ENCODE data around the gene RBM4B.

The RBM4B gene

DNA sequence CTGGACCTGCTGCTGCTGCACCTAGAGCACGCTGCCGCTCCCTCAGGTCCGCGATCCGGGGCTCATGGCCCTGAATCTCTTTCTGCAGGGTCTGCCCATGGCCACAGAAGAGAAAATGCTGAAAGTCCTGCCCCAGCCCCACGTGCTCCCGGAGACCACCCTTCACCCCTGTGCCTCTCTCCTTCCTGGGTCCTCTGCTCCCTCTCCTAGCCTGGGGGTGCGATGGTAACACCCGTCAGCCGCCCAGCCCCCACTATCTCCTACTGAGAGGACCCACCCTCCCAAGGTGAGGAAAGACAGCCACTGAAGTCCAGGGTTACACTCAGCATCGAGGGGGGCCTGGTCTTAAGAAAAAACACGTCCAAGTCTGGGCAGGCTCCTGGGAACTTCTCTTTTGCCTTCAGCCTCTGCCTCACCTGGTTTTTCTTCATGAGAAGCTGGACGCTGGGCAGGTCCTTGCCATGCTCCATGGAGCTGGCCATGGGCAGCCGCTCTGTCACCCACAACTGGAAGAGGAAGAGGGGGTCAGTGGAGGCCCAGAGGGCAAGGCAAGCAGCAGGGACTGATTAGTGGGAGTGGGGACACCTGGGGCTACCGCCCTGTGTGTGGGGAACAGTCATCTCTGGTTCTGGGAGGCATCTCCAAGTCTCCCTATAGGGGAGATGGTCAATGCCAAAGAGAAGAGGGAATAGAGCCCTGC, 15.8 kb upstream of the RBM4B start:
- Histone ChIP-seq H3K9ac (ENCODE audit: low read depth, low read length) (no peak overlapping the region), H3K4me1 (ENCODE audit: control insufficient read depth, insufficient read depth, low read length) (no peaks in the 10 kb centered on the region), H3K36me3 (ENCODE audit: control insufficient read depth, insufficient read depth, low read length) (peaks cover 87% of the 10 kb centered on the region), H3K9me3 (ENCODE audit: control insufficient read depth, insufficient read depth, low read length) (no peaks in the 10 kb centered on the region), H3K27me3 (ENCODE audit: control insufficient read depth, insufficient read depth, low read length) (no peaks in the 10 kb centered on the region), H3K27ac (ENCODE audit: low read depth, low read length) (no peak overlapping the region), H3K4me3 (ENCODE audit: low read depth, low read length) (no peak overlapping the region)

DNA sequence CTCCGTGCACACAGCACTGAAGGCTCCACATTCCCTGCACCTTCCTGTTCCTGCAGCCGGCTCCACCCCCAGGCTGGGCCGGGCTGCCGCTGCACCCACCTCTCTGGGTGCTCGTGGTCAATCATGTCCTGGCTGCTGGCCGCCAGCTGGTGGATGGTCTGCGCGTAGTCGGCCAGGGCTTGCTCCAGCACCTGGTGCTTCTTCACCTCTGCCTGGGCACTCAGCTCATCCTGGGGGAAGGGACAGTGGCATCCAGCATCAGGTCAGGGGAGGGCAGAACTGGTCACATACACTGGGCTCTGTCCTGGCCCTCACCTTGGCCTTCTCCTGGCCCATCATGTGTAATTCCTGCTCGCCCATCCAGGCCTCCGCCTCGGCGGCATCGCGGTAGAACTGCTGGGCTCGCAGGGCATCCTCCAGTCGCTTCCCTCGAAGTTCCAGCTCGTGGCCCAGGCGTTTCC, 15.2 kb upstream of the RBM4B start:
- no peak overlapping the region for H3K4me3 ChIP-seq (ENCODE audit: low read depth, low read length)

DNA sequence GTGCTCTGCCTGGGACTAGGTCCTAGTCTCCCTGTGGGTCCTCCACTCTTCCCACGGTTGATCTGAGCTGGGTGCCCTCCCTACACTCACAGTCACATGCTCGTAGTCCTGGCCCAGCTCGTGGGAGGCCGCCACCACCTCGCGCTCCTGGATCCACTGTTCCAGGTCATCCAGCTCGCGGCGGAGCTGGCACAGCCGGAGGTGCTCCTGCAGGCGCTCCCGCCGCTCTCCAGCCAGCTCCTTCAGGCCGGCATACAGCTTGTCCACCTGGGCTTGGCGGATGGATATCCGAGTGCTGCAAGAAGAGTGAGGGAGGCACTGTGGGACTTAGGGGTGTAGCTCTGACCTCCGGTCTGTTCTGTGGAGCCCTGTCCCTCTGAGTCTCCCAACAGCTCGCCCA, 14.8 kb upstream of the RBM4B start:
- Histone ChIP-seq H3K9me3 (ENCODE audit: control insufficient read depth, insufficient read depth, low read length) (no peaks in the 10 kb centered on the region), H3K9ac (ENCODE audit: low read depth, low read length) (no peak overlapping the region), H3K27me3 (ENCODE audit: control insufficient read depth, insufficient read depth, low read length) (no peaks in the 10 kb centered on the region), H3K36me3 (ENCODE audit: control insufficient read depth, insufficient read depth, low read length) (peaks cover 87% of the 10 kb centered on the region), H3K4me3 (ENCODE audit: low read depth, low read length) (no peak overlapping the region), H3K4me1 (ENCODE audit: control insufficient read depth, insufficient read depth, low read length) (no peaks in the 10 kb centered on the region), H3K27ac (ENCODE audit: low read depth, low read length) (no peak overlapping the region)

More for the DNA sequence above, 15.2 kb upstream of the RBM4B start:
- no peaks in the 10 kb centered on the region for H3K27me3 ChIP-seq (ENCODE audit: control insufficient read depth, insufficient read depth, low read length)
- H3K4me1 ChIP-seq (ENCODE audit: control insufficient read depth, insufficient read depth, low read length), result no peaks in the 10 kb centered on the region
- no peak overlapping the region for H3K9ac ChIP-seq (ENCODE audit: low read depth, low read length)
- no peak overlapping the region for H3K27ac ChIP-seq (ENCODE audit: low read depth, low read length)
- H3K36me3 ChIP-seq (ENCODE audit: control insufficient read depth, insufficient read depth, low read length), result peaks cover 87% of the 10 kb centered on the region
- no peaks in the 10 kb centered on the region for H3K9me3 ChIP-seq (ENCODE audit: control insufficient read depth, insufficient read depth, low read length)

DNA sequence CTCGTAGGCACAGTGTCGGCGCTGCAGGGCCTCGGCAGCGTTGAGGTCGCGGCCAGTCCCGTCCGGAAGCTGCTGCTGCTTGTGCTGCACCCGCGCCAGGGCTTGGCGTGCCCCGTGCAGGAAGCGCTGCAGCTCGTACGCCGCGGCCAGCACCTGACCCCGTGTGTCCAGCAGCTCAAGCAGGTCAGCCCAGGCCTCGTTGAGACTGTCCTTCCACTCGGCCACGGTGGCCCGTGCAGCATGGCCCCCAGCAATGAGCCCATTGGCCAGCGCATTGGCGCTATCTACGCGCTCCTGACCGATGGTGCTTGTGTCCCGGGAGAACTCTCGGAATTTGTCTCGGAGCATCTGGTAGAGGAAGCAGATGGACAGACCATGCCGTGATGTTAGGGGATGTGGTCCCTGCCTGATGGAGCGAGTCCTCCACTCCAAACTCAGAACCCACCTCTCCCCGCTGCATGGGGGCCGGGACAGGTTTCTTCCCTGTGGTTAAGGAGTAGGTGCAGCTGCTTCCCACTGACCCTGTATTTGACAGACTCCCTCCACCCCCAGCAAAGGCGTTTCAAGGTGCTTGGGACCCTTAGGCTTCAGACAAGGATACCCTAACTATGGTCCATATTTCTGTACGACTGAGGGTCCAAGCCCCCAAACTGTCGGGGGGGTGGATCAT, 13.8 kb upstream of the RBM4B start:
- Histone ChIP-seq H3K27me3 (ENCODE audit: control insufficient read depth, insufficient read depth, low read length) (no peaks in the 10 kb centered on the region), H3K9me3 (ENCODE audit: control insufficient read depth, insufficient read depth, low read length) (no peaks in the 10 kb centered on the region), H3K27ac (ENCODE audit: low read depth, low read length) (no peak overlapping the region), H3K9ac (ENCODE audit: low read depth, low read length) (no peak overlapping the region), H3K4me3 (ENCODE audit: low read depth, low read length) (no peak overlapping the region), H3K36me3 (ENCODE audit: control insufficient read depth, insufficient read depth, low read length) (peaks cover 88% of the 10 kb centered on the region), H3K4me1 (ENCODE audit: control insufficient read depth, insufficient read depth, low read length) (no peaks in the 10 kb centered on the region)

DNA sequence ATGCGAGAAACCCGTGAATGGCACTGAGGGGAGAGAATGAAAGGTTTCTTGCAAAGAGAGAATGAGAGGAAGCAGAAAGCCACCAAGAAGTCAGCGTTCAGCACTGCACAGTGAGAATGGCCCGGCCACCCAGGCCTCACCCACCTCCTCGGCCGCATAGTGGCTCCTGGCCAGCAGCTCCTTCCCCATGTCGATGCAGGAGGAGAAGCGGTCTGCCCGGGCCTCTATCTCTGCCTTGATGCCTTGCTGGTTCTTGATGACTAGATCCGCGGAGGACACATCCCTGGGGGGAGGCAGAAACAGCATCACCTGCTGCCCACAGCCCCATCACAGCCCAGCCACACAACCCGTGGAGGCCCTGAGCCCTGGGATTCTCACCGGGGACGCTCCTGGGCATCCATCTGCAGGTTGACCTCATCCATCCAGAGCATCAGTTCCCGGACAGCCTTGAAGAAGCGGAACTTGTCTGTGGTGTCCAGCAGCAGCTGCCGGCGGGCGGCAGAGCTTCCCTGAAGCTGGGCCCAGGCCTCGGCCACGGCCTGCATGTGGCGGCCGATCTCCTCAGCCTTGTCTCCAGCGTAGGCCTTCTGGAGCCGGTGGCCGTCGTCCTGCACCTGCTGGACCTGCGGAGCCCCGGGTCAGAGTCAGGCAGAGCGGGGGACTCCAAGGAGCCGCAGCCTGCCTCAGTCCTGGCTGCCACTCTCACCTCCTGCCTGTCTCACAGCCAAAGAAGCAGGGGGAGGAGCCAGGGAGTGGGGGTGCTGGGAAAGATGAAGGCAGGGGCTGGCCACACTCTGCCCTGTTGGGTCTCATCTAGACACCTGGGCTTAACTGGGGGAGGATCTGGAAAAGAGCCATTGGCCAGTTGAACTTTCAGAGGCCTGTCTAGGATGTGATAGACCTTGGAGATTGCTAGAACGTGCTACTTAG, 12.2 kb upstream of the RBM4B start:
- no peak overlapping the region for H3K4me3 ChIP-seq (ENCODE audit: low read depth, low read length)
- peaks cover 90% of the 10 kb centered on the region for H3K36me3 ChIP-seq (ENCODE audit: control insufficient read depth, insufficient read depth, low read length)
- no peak overlapping the region for H3K27ac ChIP-seq (ENCODE audit: low read depth, low read length)
- no peak overlapping the region for H3K9ac ChIP-seq (ENCODE audit: low read depth, low read length)
- H3K4me1 ChIP-seq (ENCODE audit: control insufficient read depth, insufficient read depth, low read length), result no peaks in the 10 kb centered on the region
- H3K27me3 ChIP-seq (ENCODE audit: control insufficient read depth, insufficient read depth, low read length), result no peaks in the 10 kb centered on the region
- H3K9me3 ChIP-seq (ENCODE audit: control insufficient read depth, insufficient read depth, low read length), result no peaks in the 10 kb centered on the region

DNA sequence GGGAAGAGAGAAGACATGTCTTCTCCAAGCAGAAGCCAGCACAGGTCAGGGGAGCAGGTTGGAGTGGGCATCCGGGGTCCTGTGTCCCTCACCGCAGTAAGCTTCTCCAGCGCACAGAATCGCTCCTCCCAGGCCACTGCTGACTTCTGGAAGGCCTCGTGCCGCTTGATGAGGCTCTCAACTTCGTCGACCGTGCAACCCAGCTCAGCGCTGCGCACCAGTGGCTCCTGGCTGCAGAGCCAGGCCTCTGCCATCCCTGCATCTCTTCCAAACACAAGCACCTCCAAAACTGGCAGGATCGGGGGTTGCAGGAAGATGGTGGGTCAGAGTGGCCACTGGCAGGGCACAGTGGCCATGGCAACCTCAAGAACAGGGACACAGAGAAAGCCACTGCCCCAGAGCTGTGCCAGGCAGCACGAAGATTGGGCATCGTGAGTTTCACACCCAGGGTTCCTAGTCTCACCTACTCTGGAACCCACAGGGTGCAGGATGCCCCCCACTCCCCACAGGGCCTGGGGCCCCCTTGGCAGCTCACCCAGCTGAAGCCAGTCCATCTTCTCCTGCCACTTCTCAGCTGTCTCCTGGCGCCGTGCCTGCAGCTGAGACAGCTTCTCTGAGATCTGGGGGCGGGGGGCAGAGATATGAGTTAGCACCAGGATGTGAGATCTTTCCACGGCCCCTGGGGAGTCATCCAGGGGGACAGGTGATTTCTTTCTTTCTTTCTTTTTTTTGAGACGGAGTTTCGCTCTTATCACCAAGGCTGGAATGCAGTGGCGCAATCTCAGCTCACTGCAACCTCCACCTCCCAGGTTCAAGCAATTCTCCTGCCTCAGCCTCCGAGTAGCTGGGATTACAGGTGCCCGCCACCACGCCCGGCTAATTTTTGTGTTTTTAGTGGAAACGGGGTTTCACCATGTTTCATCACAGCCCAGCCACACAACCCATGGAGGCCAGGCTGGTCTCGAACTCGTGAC, 11.2 kb upstream of the RBM4B start:
- no peak overlapping the region for H3K9ac ChIP-seq (ENCODE audit: low read depth, low read length)
- H3K4me3 ChIP-seq (ENCODE audit: low read depth, low read length), result no peak overlapping the region
- H3K27ac ChIP-seq (ENCODE audit: low read depth, low read length), result no peak overlapping the region
- peaks cover 87% of the 10 kb centered on the region for H3K36me3 ChIP-seq (ENCODE audit: control insufficient read depth, insufficient read depth, low read length)
- no peaks in the 10 kb centered on the region for H3K4me1 ChIP-seq (ENCODE audit: control insufficient read depth, insufficient read depth, low read length)
- no peaks in the 10 kb centered on the region for H3K9me3 ChIP-seq (ENCODE audit: control insufficient read depth, insufficient read depth, low read length)
- H3K27me3 ChIP-seq (ENCODE audit: control insufficient read depth, insufficient read depth, low read length), result no peaks in the 10 kb centered on the region

DNA sequence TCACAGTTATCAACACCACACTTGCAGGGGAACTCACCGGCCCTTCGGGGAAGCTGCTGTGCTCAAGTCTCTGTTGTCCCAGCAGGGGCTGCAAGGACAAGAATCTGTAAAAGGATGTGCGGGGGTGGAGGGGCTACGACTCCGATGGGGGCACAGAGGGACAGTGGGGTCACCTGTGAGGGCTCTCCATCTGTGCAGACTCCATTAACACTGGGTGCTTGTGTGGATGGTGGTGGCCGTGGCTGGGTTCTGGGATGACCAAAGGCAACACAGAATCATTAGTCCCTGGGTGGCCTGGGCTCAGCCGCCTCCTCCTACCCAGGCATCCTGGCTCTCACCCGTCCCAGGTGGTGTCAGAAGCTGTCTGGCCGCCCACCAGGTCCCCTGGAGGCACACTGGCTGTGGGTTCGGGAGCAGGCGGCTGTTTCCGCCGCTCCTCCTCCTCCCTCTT, 10.2 kb upstream of the RBM4B start:
- Histone ChIP-seq H3K4me1 (ENCODE audit: control insufficient read depth, insufficient read depth, low read length) (no peaks in the 10 kb centered on the region), H3K27me3 (ENCODE audit: control insufficient read depth, insufficient read depth, low read length) (no peaks in the 10 kb centered on the region), H3K4me3 (ENCODE audit: low read depth, low read length) (no peak overlapping the region), H3K27ac (ENCODE audit: low read depth, low read length) (no peak overlapping the region), H3K9me3 (ENCODE audit: control insufficient read depth, insufficient read depth, low read length) (no peaks in the 10 kb centered on the region), H3K9ac (ENCODE audit: low read depth, low read length) (no peak overlapping the region), H3K36me3 (ENCODE audit: control insufficient read depth, insufficient read depth, low read length) (peaks cover 82% of the 10 kb centered on the region)

DNA sequence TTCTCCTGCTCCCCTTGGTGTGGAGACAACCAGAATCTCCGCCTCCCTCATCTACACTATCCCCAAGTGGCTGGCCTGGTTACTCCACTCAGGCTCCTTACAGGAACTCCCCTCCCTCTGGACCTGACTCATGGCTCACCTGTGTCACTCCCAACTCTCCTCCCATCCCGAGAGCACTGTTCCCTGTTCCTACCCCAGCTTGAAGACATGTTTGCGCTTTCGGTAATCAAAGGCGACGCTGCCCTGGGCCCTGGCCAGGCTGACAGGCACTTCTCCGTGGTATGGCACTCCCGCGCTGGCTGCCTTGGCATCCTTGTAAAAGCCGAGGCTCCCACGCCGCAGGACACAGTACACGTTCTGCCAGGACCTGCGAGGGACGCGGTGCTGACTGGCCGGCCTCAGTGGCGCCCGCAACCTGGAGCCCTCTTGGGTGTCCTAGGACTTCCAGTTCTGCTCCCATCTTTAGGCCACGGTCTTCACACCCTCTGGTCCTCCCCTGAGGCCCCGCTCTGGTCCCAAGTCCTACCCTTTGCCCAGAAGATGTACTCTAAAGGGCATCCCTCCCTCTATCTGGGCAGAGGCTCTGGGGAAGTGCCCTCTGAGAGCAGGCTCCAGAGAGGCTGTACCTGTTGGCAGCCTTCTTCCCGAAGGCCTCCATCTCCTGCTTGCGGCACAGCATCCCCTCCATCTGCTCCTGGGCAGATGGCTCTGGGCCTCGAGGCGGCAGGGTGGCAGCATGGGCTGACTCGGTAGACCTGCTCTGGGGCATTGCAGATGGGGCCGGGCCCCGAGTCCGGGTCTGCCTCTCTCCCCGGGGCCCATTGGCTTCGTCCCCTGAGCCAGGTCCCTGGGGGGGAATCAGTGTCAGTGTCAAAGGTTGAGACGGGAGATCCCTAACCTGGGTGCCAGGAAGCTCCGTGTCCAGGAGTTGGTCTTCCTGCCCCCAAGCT, 9.4 kb upstream of the RBM4B start:
- Histone ChIP-seq H3K27me3 (ENCODE audit: control insufficient read depth, insufficient read depth, low read length) (no peaks in the 10 kb centered on the region), H3K4me3 (ENCODE audit: low read depth, low read length) (no peak overlapping the region), H3K4me1 (ENCODE audit: control insufficient read depth, insufficient read depth, low read length) (no peaks in the 10 kb centered on the region), H3K27ac (ENCODE audit: low read depth, low read length) (no peak overlapping the region), H3K36me3 (ENCODE audit: control insufficient read depth, insufficient read depth, low read length) (peaks cover 74% of the 10 kb centered on the region), H3K9ac (ENCODE audit: low read depth, low read length) (no peak overlapping the region), H3K9me3 (ENCODE audit: control insufficient read depth, insufficient read depth, low read length) (no peaks in the 10 kb centered on the region)

DNA sequence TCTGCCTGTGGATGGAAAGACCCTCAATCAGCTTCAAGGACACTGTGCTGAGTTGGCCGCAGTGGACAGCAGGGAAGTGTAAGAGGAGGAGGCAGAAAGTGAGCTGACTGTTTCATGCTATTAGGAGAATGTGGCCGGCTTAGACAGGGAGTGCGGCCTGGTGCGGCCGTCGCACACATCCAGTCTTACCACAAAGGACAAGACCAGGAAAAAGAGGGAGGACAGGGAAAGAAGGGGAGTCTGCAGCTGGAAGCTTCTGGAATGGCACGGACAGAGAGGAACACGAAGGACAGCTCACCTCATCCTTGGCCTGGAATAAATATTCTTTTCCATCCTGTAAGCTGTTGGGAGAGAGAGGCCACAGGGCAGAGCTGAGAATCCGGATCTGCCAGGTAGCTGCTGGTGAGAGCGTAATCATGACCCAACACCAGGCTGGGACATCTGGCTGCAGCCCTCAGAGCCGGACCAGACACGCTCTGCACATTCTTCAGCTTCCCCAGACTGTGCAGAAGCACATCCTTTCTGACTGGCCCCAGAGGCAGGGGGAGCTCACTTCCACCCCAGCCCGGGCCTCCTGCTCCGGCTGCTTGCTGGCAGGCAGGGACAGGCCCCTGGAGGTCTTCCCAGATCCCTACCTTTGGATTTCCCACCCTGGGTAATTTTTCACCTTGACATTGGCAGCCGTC, 8.6 kb upstream of the RBM4B start:
- no peak overlapping the region for H3K9ac ChIP-seq (ENCODE audit: low read depth, low read length)

More for the DNA sequence above, 8.6 kb upstream of the RBM4B start:
- Histone ChIP-seq H3K36me3 (ENCODE audit: control insufficient read depth, insufficient read depth, low read length) (peaks cover 66% of the 10 kb centered on the region), H3K4me1 (ENCODE audit: control insufficient read depth, insufficient read depth, low read length) (no peaks in the 10 kb centered on the region), H3K27ac (ENCODE audit: low read depth, low read length) (no peak overlapping the region), H3K9me3 (ENCODE audit: control insufficient read depth, insufficient read depth, low read length) (no peaks in the 10 kb centered on the region), H3K27me3 (ENCODE audit: control insufficient read depth, insufficient read depth, low read length) (no peaks in the 10 kb centered on the region), H3K4me3 (ENCODE audit: low read depth, low read length) (no peak overlapping the region)

Data from HUES48 (cell line).